Stimulated activated CD4-positive, alpha-beta T cell treated with anti-CD3 and anti-CD28 coated beads, Interleukin-1b, Interleukin-23, amount 100 ng/mL, for 1 hour (primary cell): Measurements from ENCODE around the gene AACS.
"Not testable (repeated sequence)": the region's sequence is repeated elsewhere in the genome, so short reads cannot be mapped to it uniquely, and the experiment has no call there.

ENCODE experiments used
- DNase-seq, 2 donors: peaks; one replicate each; pipeline ENCODE4 v3.0.0-alpha.2; 2020; ENCODE audit warnings: low read depth in 2 of 2

The AACS gene

DNA sequence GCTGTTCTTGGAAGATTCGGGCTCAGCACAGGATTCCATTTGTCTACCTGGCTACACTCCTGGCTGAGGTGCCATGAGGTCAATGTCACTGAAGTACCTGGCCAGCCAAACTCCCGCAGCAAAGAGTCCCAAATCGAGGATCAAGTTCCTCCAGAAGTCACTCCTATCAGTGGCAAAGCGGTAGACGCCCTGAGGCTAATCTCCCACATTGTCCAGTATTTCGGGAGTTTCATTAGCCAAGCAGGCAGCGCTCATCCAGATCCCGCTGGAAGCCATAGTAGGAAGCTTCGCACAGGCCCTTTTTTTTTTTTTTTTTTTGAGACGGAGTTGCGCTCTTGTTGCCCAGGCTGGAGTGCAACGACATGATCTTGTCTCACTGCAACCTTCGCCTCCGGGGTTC is 8.9 kb upstream of the AACS start:
- no peak for DNase-seq

DNA sequence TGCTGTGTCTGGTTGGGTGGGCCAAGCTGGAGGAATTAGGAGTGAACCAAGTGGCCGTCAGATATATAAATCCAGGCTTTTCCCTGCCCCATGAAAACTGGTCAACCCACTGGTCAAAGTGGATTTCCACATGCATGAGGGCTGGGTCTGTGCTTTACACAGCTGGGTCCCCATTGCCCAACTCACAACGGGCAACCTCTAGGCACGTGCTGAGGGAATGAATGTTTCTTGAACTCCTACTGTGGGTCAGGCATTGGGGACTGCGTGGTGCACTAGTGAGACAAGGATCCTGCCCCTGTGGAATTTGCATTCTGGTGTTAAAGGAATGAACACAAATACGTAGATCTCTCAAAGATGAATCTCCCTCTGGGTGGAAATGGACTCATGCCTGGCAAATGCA is 7.5 kb upstream of the AACS start:
- DNase-seq: no peak

DNA sequence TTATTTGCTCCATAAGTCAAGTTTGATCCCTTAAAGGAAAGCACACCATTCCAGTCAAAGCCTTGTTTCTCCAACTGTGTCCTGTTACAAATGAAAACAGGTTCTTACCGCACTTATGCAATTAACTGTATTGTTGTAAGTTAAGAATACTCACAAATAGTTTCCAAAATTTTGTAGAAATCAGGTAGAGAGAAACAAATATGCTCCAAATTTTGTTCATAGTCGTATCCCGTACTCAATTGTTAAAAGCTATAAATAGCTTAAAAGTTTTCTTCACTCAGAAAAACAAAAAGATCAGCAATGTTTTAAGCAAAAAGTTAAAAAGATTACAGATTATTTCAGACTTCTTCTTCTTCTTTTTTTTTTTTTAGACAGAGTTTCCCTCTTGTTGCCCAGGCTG is 4.0 kb upstream of the AACS start:
- no peak for DNase-seq

DNA sequence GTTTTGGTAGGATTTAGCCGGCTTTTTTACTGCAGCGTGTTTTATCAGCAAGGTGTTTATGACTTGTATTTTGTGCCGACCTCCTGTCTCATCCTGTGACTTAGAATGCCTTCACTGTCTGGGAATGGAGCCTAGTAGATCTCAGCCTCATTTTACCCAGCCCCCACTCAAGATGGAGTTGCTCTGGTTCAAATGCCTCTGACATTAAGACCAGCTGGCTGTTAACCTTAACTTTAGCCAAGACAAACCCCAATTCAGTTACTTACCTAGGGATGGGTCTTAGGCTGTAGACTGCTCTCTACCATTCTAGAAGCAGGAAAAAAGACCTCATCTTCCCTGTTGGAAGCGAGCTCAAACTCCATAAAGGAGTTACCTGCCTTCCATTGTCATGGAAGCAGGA is 1.7 kb upstream of the AACS start:
- DNase-seq: not testable (repeated sequence)

DNA sequence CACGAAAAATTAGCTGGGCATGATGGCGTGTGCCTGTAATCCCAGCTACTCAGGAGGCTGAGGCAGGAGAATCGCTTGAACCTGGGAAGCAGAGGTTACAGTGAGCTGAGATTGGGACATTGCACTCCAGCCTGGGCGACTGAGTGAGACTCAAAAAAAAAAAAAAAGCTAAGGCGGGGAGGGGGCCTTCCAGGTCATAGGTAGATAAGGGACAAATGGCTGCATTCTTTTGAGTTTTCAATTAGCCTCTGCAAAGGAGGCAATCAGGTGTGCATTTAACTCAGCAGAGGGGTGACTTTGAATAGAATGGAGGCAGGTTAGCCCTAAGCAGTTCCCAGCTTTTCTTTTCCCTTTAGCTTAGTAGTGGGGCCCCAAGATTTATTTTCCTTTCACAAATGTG is 743 bp upstream of the AACS start:
- no peak for DNase-seq

DNA sequence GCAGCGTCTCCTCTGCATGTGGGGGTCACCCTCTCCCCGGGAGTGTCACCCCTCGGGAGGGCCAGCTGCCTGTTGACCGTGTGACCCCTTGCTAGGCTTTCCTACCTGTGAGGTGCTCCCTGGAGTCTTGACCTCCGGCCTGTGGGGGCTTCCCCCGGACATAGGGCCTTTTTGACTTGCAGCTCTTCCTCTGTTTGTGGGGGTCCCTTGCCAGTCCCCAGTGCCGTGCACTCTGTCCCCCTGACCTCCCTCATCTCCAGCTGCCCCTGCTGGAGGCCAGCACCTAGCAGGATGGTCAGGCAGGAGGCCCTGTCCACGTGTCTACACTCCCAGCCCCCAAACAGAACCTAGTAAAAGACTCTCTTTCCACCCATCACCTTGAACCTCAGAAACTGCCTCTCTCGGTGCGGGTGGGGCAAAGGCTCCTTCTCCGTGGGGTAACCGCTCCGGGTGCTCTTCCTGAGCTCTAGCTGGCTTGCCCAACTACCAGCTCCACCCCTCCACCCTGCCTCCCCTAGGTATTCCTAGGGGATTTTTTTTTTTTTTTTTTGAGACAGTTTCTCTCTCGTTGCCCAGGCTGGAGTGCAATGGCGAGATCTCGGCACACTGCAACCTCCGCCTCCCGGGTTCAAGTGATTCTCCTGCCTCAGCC is 810 bp downstream of the AACS start:
- DNase-seq: no peak

DNA sequence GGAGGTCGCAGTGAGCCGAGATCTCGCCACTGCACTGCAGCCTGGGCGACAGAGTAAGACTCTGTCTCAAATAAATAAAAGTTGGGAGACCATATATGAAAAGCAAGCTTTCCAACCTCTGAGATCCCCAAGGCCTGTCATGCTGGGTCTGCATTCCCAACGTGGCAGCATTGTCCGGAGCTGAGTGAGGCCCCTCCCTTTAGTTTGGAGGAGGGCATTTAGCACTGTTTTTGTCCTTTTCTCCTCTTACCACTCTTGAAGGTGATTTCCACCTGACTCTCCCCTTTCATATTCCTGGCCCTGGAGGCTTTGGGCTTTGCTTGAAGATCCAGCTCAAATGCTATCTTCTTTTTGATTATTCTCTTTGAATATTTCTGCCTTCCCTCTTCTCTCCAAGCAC is 3.2 kb downstream of the AACS start:
- DNase-seq: no peak

DNA sequence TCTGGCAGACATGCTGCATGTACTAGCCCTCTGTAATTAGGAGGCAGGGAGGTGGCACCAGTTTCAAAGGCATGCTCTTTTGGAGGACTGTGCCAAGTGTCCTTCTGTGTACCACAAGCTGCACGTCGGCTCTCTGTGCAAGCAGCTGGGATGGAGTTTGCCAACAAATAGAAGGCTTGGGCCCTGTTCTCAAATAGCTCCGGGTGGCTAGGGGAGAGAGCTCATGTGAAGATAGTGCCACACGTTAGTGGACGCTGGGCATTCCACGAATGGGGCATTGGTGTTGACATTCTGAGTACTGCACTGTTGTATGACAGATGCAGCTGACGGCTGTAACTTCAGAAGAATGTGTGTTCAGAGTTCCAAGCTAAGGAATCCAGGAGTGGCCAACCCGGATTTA is 4.4 kb downstream of the AACS start:
- DNase-seq: no peak

DNA sequence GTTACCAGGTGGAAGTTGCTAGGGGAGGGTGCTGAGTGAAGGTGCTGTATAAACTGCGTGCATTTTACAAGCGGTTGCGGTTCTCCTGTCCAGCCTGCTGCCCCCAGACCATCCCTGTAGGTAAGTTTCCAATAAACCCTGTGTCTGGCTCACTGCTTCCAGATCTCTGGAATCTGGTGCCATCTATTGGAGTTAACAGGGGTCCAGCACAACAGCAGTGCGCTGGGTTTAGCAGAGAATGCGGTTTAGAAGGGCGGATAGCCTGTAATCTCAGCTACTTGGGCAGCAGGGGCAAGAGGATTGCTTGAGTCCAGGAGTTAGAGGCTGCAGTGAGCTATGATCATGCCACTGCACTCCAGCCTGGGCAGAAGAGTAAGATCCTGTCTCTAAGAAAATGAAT is 4.9 kb downstream of the AACS start:
- no peak for DNase-seq

DNA sequence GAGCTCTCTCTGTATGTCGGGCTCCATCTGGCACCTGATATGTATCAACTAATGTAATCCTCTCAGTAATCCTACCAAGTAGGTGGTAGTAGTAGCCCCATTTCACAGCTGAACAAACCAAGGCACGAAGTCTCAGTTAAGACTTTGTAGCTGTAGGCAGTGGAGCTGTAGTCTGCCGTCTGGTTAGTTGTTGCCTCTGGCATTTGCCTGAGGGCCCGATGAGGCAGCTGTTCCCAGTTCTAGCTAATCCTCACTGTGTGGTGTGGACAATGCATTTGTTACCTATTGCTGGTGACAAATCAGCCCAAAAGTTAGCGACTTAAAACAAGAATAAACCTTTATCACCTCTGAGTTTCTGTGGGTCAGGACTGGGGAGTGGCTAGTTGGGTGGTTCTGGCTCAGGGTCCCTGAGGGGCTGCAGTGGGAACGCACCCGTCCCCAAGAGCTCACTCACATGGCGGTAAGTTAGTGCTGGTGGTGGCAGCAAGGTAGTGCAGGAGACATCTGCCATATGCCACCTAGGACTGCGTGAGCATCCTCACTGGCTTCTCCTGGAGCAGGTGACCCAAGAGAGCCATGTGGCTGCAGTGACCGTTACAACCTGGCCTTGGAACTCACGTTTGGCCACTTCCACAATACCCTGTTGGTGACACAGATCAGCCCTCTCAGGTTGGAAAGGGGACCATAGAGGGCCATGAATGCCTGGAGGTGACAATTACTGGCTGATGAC is 5.6 kb downstream of the AACS start:
- DNase-seq: no peak

DNA sequence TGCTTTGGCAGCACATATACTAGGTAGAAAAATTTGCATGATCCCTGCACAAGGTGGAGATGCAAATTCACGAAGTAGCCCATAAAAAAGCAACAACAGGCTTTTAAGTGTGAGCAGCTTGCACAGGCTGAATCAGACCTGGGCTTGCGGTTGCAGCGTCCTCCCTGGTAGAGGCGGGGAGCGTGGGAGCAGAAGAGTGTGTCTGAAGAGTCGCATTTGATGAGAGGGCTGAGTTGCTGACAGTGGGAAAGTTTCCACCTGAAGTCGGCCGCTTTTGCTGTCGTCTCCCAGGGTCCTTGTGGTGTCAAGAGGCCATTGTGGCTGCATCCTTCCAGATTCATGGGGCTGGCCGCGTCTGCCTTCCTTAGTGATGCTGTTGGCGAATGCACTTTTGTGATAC is 6.2 kb downstream of the AACS start:
- no peak for DNase-seq

DNA sequence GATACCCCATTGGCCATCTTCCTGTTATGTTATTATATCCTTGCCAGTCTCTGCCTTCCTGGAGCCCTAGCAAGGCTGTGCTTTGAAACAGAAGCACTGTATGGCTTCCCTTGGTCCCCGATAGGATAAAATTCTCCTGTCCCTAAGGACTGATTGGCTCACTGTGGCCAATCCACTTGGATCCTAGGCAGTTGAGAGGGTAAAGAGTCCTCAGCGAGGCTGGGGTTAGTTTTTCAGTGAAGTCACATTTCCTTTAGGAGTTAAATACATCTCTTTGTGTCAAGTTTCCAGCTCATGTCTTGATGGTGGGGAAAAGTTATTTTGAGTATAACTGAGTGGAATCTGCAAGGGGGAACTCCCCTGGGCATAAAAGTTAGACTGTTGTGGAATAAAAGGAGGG is 7.3 kb downstream of the AACS start:
- no peak for DNase-seq

DNA sequence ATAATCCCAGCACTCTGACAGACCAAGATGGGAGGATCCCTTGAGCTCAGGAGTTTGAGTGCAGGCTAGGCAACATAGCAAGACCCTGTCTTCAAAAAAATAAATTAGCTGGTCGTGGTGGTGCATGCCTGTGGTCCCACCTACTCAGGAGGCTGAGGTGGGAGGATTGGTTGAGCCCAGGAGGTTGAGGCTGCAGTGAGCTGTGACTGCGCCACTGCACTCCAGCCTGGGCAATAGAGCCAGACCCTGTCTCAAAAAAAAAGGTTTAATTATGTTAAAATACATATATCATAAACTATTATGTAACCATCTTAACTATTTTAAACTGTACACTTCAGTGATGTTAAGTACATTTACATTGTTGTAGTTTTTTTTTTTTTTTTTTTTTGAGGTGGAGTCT is 9.1 kb downstream of the AACS start:
- not testable (repeated sequence) for DNase-seq

DNA sequence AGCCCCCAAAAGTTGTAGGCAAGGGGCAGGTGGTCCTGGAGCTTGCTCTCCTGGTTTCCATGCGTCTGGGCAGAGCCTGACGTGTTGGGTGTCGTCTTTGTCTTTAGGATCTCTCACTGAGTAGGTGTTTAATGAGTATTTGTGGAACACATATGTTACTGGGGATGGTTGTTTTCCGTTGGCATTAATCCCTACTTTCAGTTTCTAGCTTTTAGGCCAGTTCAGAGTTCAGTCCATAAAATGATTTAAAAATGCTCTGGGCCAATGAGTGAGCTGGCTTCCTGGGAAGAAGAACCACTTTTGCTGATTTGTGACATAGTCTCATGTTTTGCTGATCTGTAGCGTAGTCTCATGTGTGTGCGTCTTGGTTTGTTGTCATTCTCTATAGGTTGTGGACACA is 10.9 kb downstream of the AACS start:
- DNase-seq: no peak

DNA sequence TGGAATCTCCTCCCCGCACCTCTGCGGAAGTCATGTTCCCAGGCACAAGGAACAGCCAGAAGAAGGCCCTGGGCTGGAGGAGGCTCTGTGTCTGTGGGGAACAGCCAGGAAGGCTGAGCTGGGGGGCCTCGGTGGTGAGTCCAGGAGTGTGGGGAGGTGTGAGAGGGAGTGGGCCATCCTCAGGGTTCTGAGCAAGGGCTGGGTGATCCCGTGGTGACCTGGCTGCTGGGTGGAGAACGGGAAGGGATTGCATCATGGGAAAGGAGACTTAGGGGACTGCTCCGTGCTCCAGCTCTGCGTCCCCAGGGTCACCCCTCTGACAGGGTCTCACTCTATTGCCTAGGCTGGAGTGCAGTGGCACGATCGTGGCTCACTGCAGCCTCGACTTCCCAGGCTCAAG is 13.8 kb downstream of the AACS start:
- no peak for DNase-seq

DNA sequence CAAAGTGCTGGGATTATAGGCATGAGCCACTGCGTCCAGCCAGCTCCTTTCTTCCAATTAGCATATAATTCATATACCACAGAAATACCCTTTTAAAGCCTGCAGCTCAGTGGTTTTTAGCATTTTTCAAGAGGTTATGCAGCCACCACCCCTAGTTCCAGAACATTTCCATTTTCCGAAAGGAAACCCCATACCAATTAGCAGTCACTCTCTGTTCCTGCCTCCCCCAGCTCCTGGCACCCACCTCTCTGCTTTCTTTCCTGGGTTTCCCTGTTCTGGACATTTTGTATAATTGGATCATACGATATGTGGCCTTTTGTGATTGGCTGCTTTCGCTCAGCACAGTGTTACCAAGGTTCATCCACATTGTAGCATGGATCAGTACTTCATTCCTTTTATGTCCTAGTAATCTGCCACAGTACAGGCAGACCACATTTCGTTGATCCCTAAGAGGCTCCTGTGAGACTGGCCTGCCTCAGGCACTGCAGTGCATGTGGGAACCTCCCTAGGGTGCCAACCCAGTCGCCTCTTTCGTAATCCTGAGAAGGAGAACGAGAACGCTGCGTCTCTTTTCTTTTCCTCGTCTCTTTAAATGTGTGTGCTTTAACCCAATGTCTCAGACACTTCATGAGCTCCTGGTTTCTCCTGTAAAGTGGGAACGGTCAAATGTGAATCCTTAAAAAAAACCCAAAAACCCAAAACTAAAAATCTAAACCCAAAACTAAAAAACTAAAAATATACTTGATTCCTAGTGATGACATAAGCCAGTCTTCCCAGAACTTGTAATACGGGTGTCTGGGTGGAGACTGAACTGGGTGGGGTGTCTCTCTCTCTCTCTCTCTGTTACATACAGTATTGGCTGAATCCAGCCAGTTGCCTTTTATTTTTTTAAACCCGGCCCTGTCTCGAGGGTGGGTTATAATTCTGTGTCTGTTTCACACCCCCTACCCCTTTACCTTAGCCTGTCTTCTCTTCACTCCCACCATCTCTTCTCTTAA is 14.7 kb downstream of the AACS start:
- no peak for DNase-seq

DNA sequence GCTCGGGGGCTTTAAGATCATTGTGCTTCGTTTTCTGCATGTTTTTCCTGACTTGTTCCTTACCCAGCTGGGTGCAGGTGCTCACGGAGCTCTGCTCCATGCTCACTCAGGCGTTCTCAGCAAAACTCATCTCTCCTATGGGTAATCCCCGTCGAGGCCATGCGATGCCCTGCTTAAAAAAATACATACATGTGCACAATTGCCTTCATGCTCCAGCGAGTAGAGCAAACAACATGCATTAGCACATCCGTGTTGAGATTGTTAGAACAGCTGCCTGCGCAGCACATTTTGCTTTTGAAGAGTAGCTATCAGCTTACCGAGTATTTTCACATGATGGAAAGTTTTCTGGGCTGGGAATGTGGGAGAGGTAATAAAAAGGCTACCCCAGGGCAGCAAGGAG is 16.2 kb downstream of the AACS start:
- no peak for DNase-seq

DNA sequence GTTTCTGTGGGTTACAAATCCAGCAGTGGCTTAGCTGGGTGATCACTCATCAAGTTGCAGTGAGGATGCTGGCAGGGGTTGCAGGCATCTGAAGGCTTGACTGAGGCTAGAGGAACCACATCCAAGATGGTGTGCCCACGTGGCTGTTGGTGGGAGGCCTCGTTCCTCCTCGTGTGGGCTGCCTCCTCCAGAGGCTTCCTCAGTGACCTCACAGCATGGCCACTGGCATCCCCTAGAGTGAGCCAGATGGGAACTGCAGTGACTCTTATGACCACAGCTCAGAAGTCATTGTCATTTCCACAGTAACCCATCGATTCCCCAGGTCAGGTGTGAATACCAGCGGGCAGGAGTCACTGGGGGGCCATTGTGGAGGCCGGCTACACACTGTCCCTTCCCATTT is 17.8 kb downstream of the AACS start:
- no peak for DNase-seq

DNA sequence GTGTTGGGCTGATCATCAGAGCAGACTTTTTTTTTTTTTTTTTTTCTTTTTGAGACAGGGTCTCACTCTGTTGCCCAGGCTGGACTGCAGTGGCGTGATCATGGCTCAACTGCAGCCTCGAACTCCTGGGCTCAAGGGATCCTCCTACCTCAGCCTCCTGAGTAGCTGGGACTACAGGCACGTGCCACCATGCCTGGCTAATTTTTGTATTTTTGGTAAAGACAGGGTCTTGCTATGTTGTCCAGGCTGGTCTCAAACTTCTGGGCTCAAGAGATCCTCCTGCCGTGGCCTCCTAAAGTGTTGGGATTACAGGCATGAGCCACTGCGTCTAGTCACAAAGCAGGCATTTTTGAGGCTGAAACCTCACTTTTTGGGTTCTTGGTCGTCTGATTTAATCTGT is 23.0 kb downstream of the AACS start:
- not testable (repeated sequence) for DNase-seq

DNA sequence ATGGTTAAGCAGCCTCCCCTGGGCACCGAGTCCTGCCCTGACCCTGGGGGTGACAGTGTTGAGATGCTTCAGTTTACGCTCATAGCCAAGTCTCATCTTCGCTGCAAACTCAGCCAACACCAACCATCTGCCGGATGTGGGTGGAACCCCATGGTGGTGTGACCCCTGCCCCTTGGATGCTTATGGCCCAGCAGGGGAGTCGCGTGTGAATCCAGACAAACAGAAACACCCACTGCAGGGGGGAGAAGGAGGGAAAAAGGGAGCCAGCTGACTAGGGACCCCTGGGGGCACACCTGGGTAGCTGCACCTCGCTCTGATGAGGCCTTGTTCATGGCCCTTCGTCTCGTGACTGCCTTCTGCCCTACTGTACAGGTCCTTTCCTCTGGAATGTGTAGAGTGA is 23.8 kb downstream of the AACS start:
- DNase-seq: no peak

DNA sequence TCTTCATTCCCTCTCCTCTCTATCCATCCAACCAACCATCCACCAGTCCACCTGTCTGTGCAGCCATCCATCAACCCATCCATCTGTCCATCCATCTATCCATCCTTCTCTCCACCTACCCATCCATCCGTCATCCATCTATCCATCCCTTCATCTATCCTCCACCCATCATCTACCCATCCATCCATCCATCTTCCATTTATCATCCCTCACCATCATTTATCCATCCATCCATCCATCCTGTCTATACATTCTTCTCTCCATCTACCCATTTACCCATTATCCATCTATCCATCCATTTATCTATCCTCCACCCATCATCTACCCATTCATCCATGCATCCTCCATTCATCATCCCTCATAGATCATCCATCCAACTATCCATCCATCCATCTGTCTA is 24.4 kb downstream of the AACS start:
- DNase-seq: no peak

DNA sequence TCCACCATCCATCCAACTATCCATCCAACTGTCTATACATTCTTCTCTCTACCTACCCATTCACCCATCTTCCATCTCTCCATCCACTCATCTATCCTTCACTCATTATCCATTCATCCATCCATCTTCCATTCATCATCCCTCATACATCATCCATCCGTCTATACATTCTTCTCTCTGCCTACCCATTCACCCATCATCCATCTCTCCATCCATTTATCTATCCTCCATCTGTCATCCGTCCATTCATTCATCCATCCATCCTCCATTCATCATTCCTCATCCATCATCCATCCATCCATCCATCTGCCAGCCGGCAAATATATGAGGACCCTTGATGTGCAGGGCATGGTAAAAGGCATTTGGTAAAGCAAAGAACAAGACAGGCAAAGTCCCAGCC is 25.2 kb downstream of the AACS start:
- no peak for DNase-seq

DNA sequence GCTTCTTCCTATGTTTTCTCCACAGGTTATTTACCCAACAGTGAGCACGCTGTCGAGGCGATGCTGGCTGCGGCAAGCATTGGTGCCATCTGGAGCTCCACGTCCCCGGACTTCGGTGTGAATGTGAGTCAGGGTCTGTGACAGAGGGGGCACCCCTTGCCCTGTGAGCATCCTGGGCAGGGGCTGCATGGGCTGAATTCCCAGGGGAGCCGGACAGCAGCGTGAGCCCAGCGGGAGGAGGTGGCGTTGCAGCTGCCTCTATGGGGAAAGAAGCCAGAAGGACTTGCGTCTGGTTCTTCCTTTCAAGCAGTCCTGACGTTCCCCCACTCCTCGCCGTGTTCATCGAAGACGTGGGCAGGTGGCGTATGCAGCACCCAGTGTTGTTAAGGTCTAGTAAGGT is 26.2 kb downstream of the AACS start:
- DNase-seq: no peak
